ENCODE data around the gene LINGO4. TPM values are rescaled to one million over a fixed set of nuclear protein-coding genes. Genes with fewer than 3 reads are reported as not detected.

The LINGO4 gene
- total and polyA plus RNA-seq, 2 donors (not counting 1 experiment from before 2014, with no cell fraction given): not detected

GRCh38 chr1:151814971-151815545, 9.8 kb upstream of the LINGO4 start:
- Histone ChIP-seq H3K4me1 (ENCODE audit: control insufficient read depth, extremely low read depth, insufficient read depth, low read length) (no peaks in the 10 kb centered on the region), H3K36me3 (ENCODE audit: control insufficient read depth, insufficient read depth, low read length) (no peaks in the 10 kb centered on the region), H3K79me2 (ENCODE audit: control insufficient read depth, insufficient read depth, low read length) (no peaks in the 10 kb centered on the region), H3K4me3 (replicated peaks in 1 of 4; ENCODE audit: control extremely low read depth in 1 of 4, insufficient read depth in 1 of 4, low read depth in 3 of 4, low read length in 4 of 4) (no peak overlapping the region), H4K20me1 (ENCODE audit: control insufficient read depth, extremely low read depth, insufficient read depth, low read length) (no peaks in the 10 kb centered on the region), H3K9ac (ENCODE audit: insufficient read depth, low read length) (no peak overlapping the region), H3K27ac (ENCODE audit: insufficient read depth, low read length) (no peak overlapping the region), H3K4me2 (ENCODE audit: extremely low read depth, insufficient read depth, low read length) (no peak overlapping the region), H2AFZ (ENCODE audit: low read length) (no peak overlapping the region), H3K9me3 (ENCODE audit: control insufficient read depth, insufficient read depth, low read depth, low read length) (no peaks in the 10 kb centered on the region), H3K27me3 (ENCODE audit: control insufficient read depth, insufficient read depth, low read length) (peaks cover 22% of the 10 kb centered on the region)
- no peak for DNase-seq (ENCODE audit: low read depth in 2 of 2)
- TF ChIP-seq EZH2 (IDR thresholded peaks at IDR 0.05; ENCODE audit: low read length, missing control alignments): no peak
- TF ChIP-seq CTCF (conservative IDR thresholded peaks at IDR 0.05 in 1 of 2, IDR thresholded peaks at IDR 0.05 in 1 of 2; ENCODE audit: low read depth in 1 of 2, low read length in 2 of 2): no peak

- H3K4me3 ChIP-seq (replicated peaks in 1 of 4; ENCODE audit: control extremely low read depth in 1 of 4, insufficient read depth in 1 of 4, low read depth in 3 of 4, low read length in 4 of 4): no peak overlapping the region
- no peaks in the 10 kb centered on the region for H4K20me1 ChIP-seq (ENCODE audit: control insufficient read depth, extremely low read depth, insufficient read depth, low read length)
- no peak overlapping the region for H3K27ac ChIP-seq (ENCODE audit: insufficient read depth, low read length)
- DNase-seq (ENCODE audit: low read depth in 2 of 2): no peak
- H3K79me2 ChIP-seq (ENCODE audit: control insufficient read depth, insufficient read depth, low read length): no peaks in the 10 kb centered on the region
- no peak overlapping the region for H3K4me2 ChIP-seq (ENCODE audit: extremely low read depth, insufficient read depth, low read length)
- peaks cover 22% of the 10 kb centered on the region for H3K27me3 ChIP-seq (ENCODE audit: control insufficient read depth, insufficient read depth, low read length)
- no peak overlapping the region for H2AFZ ChIP-seq (ENCODE audit: low read length)
- no peaks in the 10 kb centered on the region for H3K4me1 ChIP-seq (ENCODE audit: control insufficient read depth, extremely low read depth, insufficient read depth, low read length)
- H3K9me3 ChIP-seq (ENCODE audit: control insufficient read depth, insufficient read depth, low read depth, low read length): no peaks in the 10 kb centered on the region
- H3K36me3 ChIP-seq (ENCODE audit: control insufficient read depth, insufficient read depth, low read length): no peaks in the 10 kb centered on the region
- H3K9ac ChIP-seq (ENCODE audit: insufficient read depth, low read length): no peak overlapping the region
- no peak for TF ChIP-seq EZH2 (IDR thresholded peaks at IDR 0.05; ENCODE audit: low read length, missing control alignments)
- no peak for TF ChIP-seq CTCF (conservative IDR thresholded peaks at IDR 0.05 in 1 of 2, IDR thresholded peaks at IDR 0.05 in 1 of 2; ENCODE audit: low read depth in 1 of 2, low read length in 2 of 2)
Measured at GRCh38 chr1:151814426-151814825, 9.2 kb upstream of the LINGO4 start.

GRCh38 chr1:151813271-151813977, 8.2 kb upstream of the LINGO4 start:
- Histone ChIP-seq H3K36me3 (ENCODE audit: control insufficient read depth, insufficient read depth, low read length) (no peaks in the 10 kb centered on the region), H2AFZ (ENCODE audit: low read length) (no peak overlapping the region), H4K20me1 (ENCODE audit: control insufficient read depth, extremely low read depth, insufficient read depth, low read length) (no peaks in the 10 kb centered on the region), H3K79me2 (ENCODE audit: control insufficient read depth, insufficient read depth, low read length) (no peaks in the 10 kb centered on the region), H3K27me3 (ENCODE audit: control insufficient read depth, insufficient read depth, low read length) (peaks cover 22% of the 10 kb centered on the region), H3K4me1 (ENCODE audit: control insufficient read depth, extremely low read depth, insufficient read depth, low read length) (no peaks in the 10 kb centered on the region), H3K9me3 (ENCODE audit: control insufficient read depth, insufficient read depth, low read depth, low read length) (no peaks in the 10 kb centered on the region), H3K4me3 (replicated peaks in 1 of 4; ENCODE audit: control extremely low read depth in 1 of 4, insufficient read depth in 1 of 4, low read depth in 3 of 4, low read length in 4 of 4) (no peak overlapping the region), H3K27ac (ENCODE audit: insufficient read depth, low read length) (no peak overlapping the region), H3K4me2 (ENCODE audit: extremely low read depth, insufficient read depth, low read length) (no peak overlapping the region), H3K9ac (ENCODE audit: insufficient read depth, low read length) (no peak overlapping the region)
- DNase-seq (ENCODE audit: low read depth in 2 of 2): no peak
- TF ChIP-seq EZH2 (IDR thresholded peaks at IDR 0.05; ENCODE audit: low read length, missing control alignments) (no peak), CTCF (conservative IDR thresholded peaks at IDR 0.05 in 1 of 2, IDR thresholded peaks at IDR 0.05 in 1 of 2; ENCODE audit: low read depth in 1 of 2, low read length in 2 of 2) (no peak)
